ENCODE results near the gene DLX1. TPM values are rescaled to one million over a fixed set of nuclear protein-coding genes. Genes with fewer than 3 reads are reported as not detected.

The DLX1 gene
- total RNA-seq, 1 experiment from 2014 or later = 0.87 TPM

DNA sequence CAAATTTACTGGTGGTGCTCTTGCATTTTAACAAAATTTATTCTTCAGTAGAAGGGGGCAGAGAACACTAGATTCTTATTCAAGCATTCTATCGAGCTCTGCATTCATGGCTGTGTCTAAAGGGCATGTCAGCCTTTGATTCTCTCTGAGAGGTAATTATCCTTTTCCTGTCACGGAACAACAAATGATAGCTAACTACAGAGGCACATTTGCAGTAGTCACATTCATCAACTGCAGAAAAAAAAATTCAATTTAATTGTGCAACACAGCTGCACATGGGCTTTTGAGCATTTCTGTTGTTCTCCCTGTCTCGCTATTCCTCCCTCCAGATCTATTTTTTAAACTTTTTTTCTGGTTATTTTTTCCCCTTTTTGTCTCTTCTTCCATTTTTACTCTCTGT lies 13.0 kb upstream of the DLX1 start:
- Histone ChIP-seq H3K27ac (no peak overlapping the region), H3K4me3 (no peak overlapping the region), H3K9me2 (ENCODE audit: insufficient read depth) (no peaks in the 10 kb centered on the region), H2AFZ (no peak overlapping the region), H3K4me2 (no peak overlapping the region), H3K79me2 (ENCODE audit: low read depth) (no peaks in the 10 kb centered on the region), H3K27me3 (ENCODE audit: insufficient read depth, low read depth) (no peaks in the 10 kb centered on the region), H3K4me1 (replicated peaks; ENCODE audit: insufficient read depth) (peaks cover 4% of the 10 kb centered on the region; the same call in 1 of the 2 replicates), H3F3A (ENCODE audit: insufficient read depth, low read depth) (no peaks in the 10 kb centered on the region), H3K36me3 (ENCODE audit: low read depth) (no peaks in the 10 kb centered on the region; the same call in 1 of the 2 replicates), H4K20me1 (ENCODE audit: insufficient read depth) (no peaks in the 10 kb centered on the region), H3K9me3 (ENCODE audit: insufficient read depth, low read depth) (no peaks in the 10 kb centered on the region)
- DNase-seq = no peak
- CTCF ChIA-PET = no interaction called here
- POLR2A ChIA-PET (ENCODE audit: unreplicated experiment) = no interaction called here
- no TSS peak for BruUV-seq (replicated peaks)
- TF ChIP-seq, protein P1, sequence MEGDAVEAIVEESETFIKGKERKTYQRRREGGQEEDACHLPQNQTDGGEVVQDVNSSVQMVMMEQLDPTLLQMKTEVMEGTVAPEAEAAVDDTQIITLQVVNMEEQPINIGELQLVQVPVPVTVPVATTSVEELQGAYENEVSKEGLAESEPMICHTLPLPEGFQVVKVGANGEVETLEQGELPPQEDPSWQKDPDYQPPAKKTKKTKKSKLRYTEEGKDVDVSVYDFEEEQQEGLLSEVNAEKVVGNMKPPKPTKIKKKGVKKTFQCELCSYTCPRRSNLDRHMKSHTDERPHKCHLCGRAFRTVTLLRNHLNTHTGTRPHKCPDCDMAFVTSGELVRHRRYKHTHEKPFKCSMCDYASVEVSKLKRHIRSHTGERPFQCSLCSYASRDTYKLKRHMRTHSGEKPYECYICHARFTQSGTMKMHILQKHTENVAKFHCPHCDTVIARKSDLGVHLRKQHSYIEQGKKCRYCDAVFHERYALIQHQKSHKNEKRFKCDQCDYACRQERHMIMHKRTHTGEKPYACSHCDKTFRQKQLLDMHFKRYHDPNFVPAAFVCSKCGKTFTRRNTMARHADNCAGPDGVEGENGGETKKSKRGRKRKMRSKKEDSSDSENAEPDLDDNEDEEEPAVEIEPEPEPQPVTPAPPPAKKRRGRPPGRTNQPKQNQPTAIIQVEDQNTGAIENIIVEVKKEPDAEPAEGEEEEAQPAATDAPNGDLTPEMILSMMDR (conservative IDR thresholded peaks at IDR 0.05) = no peak
- no peak for TF ChIP-seq EZH2 (IDR thresholded peaks at IDR 0.05; ENCODE audit: low read depth)
- intact Hi-C loops (cut with micrococcal nuclease; ENCODE audit: unreplicated experiment) = no loop called here

DNA sequence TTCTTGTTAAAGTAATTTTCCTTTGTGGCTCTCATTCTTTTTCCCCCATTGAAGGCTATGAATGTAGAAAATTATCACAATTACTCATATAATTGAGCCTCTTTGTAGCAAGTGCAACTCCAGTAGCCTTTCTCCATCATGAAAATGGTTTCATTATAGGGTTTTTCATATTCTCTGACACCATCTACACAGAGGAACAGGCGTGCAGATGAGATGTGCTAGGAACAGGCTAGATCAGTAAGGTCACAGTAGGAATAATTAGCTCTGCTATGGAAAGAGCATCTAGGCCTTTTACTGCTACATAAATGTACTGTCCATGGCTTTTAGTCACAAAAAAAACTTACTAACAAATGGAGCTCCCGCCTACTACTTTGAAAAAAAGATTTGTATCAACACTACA lies 12.6 kb upstream of the DLX1 start:
- H3K4me3 ChIP-seq = no peak overlapping the region
- BruUV-seq (replicated peaks) = no TSS peak
- CTCF ChIA-PET = no interaction called here
- no peaks in the 10 kb centered on the region for H3K27me3 ChIP-seq (ENCODE audit: insufficient read depth, low read depth)
- DNase-seq = no peak
- no peaks in the 10 kb centered on the region for H3K9me3 ChIP-seq (ENCODE audit: insufficient read depth, low read depth)
- H3K9me2 ChIP-seq (ENCODE audit: insufficient read depth) = no peaks in the 10 kb centered on the region
- H4K20me1 ChIP-seq (ENCODE audit: insufficient read depth) = no peaks in the 10 kb centered on the region
- no peaks in the 10 kb centered on the region; the same call in 1 of the 2 replicates for H3K36me3 ChIP-seq (ENCODE audit: low read depth)
- H3F3A ChIP-seq (ENCODE audit: insufficient read depth, low read depth) = no peaks in the 10 kb centered on the region
- H3K79me2 ChIP-seq (ENCODE audit: low read depth) = no peaks in the 10 kb centered on the region
- no peak overlapping the region for H3K27ac ChIP-seq
- POLR2A ChIA-PET (ENCODE audit: unreplicated experiment) = no interaction called here
- TF ChIP-seq, protein P1 (conservative IDR thresholded peaks at IDR 0.05) = no peak
- no peak for TF ChIP-seq EZH2 (IDR thresholded peaks at IDR 0.05; ENCODE audit: low read depth)
- no peak overlapping the region for H3K4me2 ChIP-seq
- peaks cover 8% of the 10 kb centered on the region; the same call in 1 of the 2 replicates for H3K4me1 ChIP-seq (replicated peaks; ENCODE audit: insufficient read depth)
- no peak overlapping the region for H2AFZ ChIP-seq
- intact Hi-C loops (cut with micrococcal nuclease; ENCODE audit: unreplicated experiment) = no loop called here

DNA sequence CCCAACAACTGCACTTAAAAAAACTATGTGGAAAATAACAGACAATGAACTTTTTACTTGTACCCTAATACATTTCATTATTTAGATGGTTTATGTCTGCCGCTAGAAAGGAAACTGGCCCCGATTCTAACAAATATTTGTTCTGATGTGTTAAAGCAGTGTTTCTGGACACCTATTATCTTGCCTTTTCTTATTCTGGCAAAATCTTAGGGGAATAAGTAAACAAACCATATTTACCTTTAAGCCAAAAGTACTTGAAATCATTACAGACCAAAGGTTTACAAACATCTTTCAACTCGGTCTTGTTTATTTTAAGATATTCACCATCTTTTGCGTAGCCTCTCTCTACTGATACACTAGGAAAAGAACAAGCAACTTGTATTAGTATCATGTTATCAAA lies 11.8 kb upstream of the DLX1 start:
- Histone ChIP-seq H3K9me3 (ENCODE audit: insufficient read depth, low read depth) (no peaks in the 10 kb centered on the region), H4K20me1 (ENCODE audit: insufficient read depth) (no peaks in the 10 kb centered on the region), H3F3A (ENCODE audit: insufficient read depth, low read depth) (no peaks in the 10 kb centered on the region), H3K9me2 (ENCODE audit: insufficient read depth) (no peaks in the 10 kb centered on the region), H3K4me3 (no peak overlapping the region), H3K27me3 (ENCODE audit: insufficient read depth, low read depth) (no peaks in the 10 kb centered on the region), H3K27ac (no peak overlapping the region), H3K36me3 (ENCODE audit: low read depth) (no peaks in the 10 kb centered on the region; the same call in 1 of the 2 replicates), H3K4me1 (replicated peaks; ENCODE audit: insufficient read depth) (peaks cover 9% of the 10 kb centered on the region; the same call in 1 of the 2 replicates), H3K79me2 (ENCODE audit: low read depth) (no peaks in the 10 kb centered on the region), H3K4me2 (no peak overlapping the region), H2AFZ (no peak overlapping the region)
- ChIA-PET CTCF (no interaction called here), POLR2A (ENCODE audit: unreplicated experiment) (no interaction called here)
- no TSS peak for BruUV-seq (replicated peaks)
- intact Hi-C loops (cut with micrococcal nuclease; ENCODE audit: unreplicated experiment) = no loop called here
- no peak for DNase-seq
- TF ChIP-seq, protein P1 (conservative IDR thresholded peaks at IDR 0.05) = no peak

All from PC-9 (cell line).